Pons (tissue), 1 donor: ENCODE measurements around the gene SLC1A2.
A peak's percentile ranks its signal among the peaks of the same experiment; 100 is the strongest.

Experiments used
- DNase-seq: peaks from one replicate; pipeline ENCODE4 v3.0.0-alpha.2; 2016; ENCODE audit warnings: low spot score

SLC1A2 gene

GRCh38 chr11:35413598-35413997 lies 5.8 kb downstream of the SLC1A2 start:
- DNase-seq = no peak

- DNase-seq = no peak
Observed at GRCh38 chr11:35412285-35412684, 7.1 kb downstream of the SLC1A2 start.

GRCh38 chr11:35407041-35407440 lies 12.3 kb downstream of the SLC1A2 start:
- no peak for DNase-seq

GRCh38 chr11:35404388-35404775 lies 15.0 kb downstream of the SLC1A2 start:
- DNase-seq = peak; percentile 53

GRCh38 chr11:35403765-35404387 lies 15.5 kb downstream of the SLC1A2 start:
- DNase-seq = no peak

GRCh38 chr11:35402751-35403660 lies 16.4 kb downstream of the SLC1A2 start:
- no peak for DNase-seq

- no peak for DNase-seq
Observed at GRCh38 chr11:35398881-35399280, 20.5 kb downstream of the SLC1A2 start.

- no peak for DNase-seq
Observed at GRCh38 chr11:35394941-35395340, 24.4 kb downstream of the SLC1A2 start.

GRCh38 chr11:35393098-35393497 lies 26.3 kb downstream of the SLC1A2 start:
- no peak for DNase-seq

GRCh38 chr11:35391922-35392688 lies 27.3 kb downstream of the SLC1A2 start:
- DNase-seq = peak; percentile 74

- no peak for DNase-seq
Observed at GRCh38 chr11:35390737-35391682, 28.3 kb downstream of the SLC1A2 start.

- no peak for DNase-seq
Observed at GRCh38 chr11:35389897-35390465, 29.4 kb downstream of the SLC1A2 start.

- DNase-seq = no peak
Observed at GRCh38 chr11:35389112-35389511, 30.2 kb downstream of the SLC1A2 start.

- DNase-seq = no peak
Observed at GRCh38 chr11:35388061-35388460, 31.3 kb downstream of the SLC1A2 start.

GRCh38 chr11:35387111-35387982 lies 32.0 kb downstream of the SLC1A2 start:
- no peak for DNase-seq

GRCh38 chr11:35383953-35384352 lies 35.4 kb downstream of the SLC1A2 start:
- no peak for DNase-seq

- no peak for DNase-seq
Observed at GRCh38 chr11:35381709-35382322, 37.5 kb downstream of the SLC1A2 start.

GRCh38 chr11:35380603-35381002 lies 38.8 kb downstream of the SLC1A2 start:
- no peak for DNase-seq

GRCh38 chr11:35377262-35377661 lies 42.1 kb downstream of the SLC1A2 start:
- DNase-seq = no peak

- no peak for DNase-seq
Observed at GRCh38 chr11:35376613-35377012, 42.7 kb downstream of the SLC1A2 start.
